GM06990 (cell line): ENCODE results near the gene ZNF831.

Experiments
- DNase-seq: peaks from one replicate; pipeline ENCODE4 v3.0.0-alpha.2; 2011; ENCODE audit not compliant: insufficient read length; ENCODE audit errors: extremely low read depth
- H3K27me3 ChIP-seq: replicated peaks from 2 replicates; pipeline ENCODE4 v1.6.0; 2011; ENCODE audit warnings: low read length; ENCODE audit not compliant: control insufficient read depth, insufficient read depth
- H3K36me3 ChIP-seq: 2 replicates; pipeline ENCODE4 v1.5.1; 2011; ENCODE audit warnings: low read length; ENCODE audit not compliant: control insufficient read depth, insufficient read depth
- H3K4me3 ChIP-seq: replicated peaks from 2 replicates; pipeline ENCODE4 v1.5.1; 2011; ENCODE audit warnings: low read depth, mild to moderate bottlenecking, control low read depth, low read length
- TF ChIP-seq, protein P1 (sequence below): IDR thresholded peaks from 2 replicates; pipeline ENCODE4 v1.5.1; 2011; ENCODE audit warnings: low read length, control low read depth, mild to moderate bottlenecking, inconsistent platforms; ENCODE audit not compliant: insufficient read depth, poor library complexity, severe bottlenecking

ZNF831 gene

DNA sequence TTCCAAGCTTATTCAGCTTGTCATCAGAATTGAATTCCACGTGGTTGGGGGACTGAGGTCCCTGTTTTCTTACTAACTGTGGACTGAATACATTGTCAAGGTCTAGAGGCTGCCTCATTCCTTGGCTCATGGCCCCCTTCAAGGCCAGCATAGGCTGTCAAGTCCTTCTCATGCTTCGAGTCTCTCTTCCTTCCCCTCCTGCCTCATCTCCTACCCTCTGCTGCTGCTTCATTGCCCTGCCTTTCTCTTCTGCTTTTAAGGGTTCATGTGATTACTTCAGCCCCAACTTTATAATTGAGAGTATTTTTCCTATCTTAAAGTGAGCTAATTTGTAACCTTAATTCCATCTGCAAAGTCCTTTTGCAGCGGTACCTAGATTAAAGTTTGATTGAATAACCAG lies 27.6 kb upstream of the ZNF831 start:
- DNase-seq, result no peak
- Histone ChIP-seq H3K27me3 (no peaks in the 10 kb centered on the region), H3K36me3 (no peaks in the 10 kb centered on the region), H3K4me3 (no peak overlapping the region)
- TF ChIP-seq, protein P1, sequence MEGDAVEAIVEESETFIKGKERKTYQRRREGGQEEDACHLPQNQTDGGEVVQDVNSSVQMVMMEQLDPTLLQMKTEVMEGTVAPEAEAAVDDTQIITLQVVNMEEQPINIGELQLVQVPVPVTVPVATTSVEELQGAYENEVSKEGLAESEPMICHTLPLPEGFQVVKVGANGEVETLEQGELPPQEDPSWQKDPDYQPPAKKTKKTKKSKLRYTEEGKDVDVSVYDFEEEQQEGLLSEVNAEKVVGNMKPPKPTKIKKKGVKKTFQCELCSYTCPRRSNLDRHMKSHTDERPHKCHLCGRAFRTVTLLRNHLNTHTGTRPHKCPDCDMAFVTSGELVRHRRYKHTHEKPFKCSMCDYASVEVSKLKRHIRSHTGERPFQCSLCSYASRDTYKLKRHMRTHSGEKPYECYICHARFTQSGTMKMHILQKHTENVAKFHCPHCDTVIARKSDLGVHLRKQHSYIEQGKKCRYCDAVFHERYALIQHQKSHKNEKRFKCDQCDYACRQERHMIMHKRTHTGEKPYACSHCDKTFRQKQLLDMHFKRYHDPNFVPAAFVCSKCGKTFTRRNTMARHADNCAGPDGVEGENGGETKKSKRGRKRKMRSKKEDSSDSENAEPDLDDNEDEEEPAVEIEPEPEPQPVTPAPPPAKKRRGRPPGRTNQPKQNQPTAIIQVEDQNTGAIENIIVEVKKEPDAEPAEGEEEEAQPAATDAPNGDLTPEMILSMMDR, result no peak

DNA sequence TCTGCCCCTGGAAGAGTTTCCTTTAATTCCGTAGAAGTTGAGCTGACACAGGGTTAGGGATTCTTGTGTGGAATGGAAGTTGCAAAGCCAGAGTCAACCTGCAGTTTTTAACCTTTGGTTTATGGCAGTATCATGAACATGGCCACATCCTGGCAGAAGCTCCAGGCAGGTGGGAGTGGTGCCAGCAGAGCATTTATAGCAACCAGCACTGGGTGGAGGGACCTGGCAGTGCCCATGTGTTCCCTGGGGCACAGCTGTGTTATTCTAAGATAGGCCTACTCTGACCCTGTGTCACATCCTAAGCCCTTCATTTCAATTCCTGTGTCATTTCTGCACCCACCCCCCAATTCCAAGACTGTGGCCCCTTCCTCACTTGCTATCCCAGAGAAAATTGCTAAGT lies 26.1 kb upstream of the ZNF831 start:
- H3K4me3 ChIP-seq, result no peak overlapping the region
- H3K27me3 ChIP-seq, result no peaks in the 10 kb centered on the region
- no peak for DNase-seq
- TF ChIP-seq, protein P1, result no peak
- H3K36me3 ChIP-seq, result no peaks in the 10 kb centered on the region

DNA sequence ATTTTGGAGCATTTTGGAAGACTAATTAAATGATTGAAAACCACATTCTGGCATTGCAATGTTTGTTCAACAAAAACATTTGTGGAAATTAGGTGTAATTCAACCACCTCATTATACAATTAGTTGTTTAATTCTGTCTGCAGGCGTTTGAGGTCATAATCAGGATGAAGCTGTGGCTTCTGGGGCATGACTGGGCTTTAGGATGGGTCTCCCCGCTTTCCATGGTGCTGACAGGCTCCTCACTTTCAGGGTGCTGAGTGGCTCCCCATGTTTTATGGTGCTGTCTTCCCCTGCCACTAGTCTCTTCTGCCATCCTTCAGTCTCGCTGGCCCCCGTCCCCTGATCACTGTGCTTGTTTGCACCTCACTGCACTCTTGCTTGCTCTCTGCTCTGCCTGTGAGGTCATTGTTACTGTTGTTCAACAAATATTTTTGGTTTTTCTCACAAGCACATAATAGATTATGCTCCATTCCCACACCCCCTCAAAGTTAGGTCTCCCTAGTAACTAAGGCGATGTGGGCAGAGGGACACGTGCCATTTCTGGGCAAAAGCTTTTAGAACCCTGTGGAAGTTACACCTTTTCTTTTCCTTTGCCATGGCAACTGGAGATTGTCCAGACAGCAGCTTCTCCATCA lies 25.4 kb upstream of the ZNF831 start:
- H3K27me3 ChIP-seq, result no peaks in the 10 kb centered on the region
- H3K36me3 ChIP-seq, result no peaks in the 10 kb centered on the region
- no peak overlapping the region for H3K4me3 ChIP-seq
- no peak for DNase-seq
- TF ChIP-seq, protein P1, result no peak

DNA sequence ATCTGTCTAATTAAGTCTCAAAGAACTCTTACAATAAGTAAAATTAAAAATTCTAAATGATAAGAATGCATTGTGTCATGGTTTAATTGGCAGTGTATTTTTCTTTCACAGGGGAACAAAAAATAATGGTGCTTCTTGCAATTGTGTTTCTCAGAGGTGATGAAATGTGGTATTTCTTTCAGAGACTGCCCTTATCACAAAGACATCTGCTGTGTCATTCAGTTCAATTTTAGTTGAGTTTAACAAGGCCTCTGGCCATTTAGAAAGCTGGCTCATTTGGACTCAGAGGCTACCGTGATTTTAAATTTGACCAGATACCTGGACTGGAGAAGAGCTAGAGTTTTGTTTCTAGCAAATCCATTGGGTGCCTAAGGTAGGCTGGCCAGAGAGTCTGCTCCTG lies 23.6 kb upstream of the ZNF831 start:
- no peak for DNase-seq
- Histone ChIP-seq H3K27me3 (no peaks in the 10 kb centered on the region; the same call in 1 of the 2 replicates), H3K4me3 (no peak overlapping the region), H3K36me3 (no peaks in the 10 kb centered on the region)
- TF ChIP-seq, protein P1, result no peak

DNA sequence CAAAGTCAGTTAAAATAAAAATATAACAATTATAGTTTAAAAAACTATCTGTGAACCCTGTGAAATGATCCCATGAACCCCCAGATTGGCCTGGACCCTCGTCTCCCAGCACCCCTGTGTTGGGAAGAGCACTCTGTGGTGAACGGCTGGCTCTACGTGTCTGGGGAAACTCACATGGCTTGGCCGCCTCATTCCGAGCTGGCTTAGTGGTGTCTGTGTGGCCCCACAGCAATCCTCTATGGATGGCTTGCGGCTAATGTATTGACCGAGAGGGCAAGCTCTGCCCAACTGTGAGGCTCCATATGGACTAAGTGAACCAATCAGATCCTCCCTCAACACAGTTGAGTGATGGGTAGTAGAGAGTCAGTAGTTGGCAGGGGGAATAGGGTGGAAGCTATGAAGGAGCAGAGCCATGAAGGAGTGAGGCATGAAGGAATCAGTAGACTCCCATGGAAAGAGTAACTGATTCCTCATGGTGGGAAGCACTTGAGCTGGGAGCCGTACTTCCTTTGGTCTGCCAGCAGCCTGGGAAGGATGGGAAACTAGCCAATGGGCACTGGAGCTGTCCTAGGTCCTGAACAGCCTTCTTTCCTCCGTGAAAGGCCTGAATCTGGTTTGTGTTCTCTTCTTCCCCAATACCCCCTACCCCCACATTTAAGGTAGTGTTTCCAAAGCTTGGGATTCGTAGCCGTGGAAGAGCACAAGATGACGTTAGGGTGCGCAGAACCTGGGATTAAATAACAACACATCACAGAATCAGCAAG lies 21.6 kb upstream of the ZNF831 start:
- Histone ChIP-seq H3K36me3 (no peaks in the 10 kb centered on the region), H3K27me3 (no peaks in the 10 kb centered on the region; the same call in none of the 2 replicates), H3K4me3 (no peak overlapping the region)
- TF ChIP-seq, protein P1, result no peak
- DNase-seq, result no peak

DNA sequence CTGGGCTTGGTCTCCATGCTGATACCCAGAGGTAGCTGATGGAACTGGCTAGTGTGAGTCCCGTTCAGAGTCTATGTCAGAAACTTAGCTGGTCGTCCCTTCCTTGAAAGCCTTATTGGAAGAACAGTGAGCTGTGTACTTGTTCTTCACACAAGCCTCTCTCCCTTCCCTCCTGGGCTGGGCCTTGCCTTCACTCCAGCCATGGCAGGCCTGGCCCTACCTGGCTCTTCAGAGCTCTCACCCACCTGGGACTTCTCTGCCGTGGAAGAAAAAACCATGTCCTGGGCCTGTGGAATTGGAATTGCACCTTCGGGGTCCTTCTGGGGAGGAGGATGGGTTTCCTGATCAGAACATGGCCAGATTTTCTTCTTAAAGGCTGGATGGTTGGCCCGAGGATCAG lies 20.3 kb upstream of the ZNF831 start:
- H3K4me3 ChIP-seq, result no peak overlapping the region
- H3K36me3 ChIP-seq, result no peaks in the 10 kb centered on the region
- no peak for DNase-seq
- TF ChIP-seq, protein P1, result no peak
- H3K27me3 ChIP-seq, result no peaks in the 10 kb centered on the region; the same call in none of the 2 replicates
